Lower leg skin (tissue), 3 donors: ENCODE measurements around the gene LRRC8B.
"Not testable (repeated sequence)": the region's sequence is repeated elsewhere in the genome, so short reads cannot be mapped to it uniquely, and the experiment has no call there.

Source experiments
- CTCF ChIP-seq, 3 donors: fragments of 450-650 bp; IDR thresholded peaks; one replicate each; pipeline ENCODE4 v1.5.1; 2016; ENCODE audit warnings: antibody characterized with exemption in 3 of 3, mild to moderate bottlenecking in 3 of 3, moderate library complexity in 2 of 3
- POLR2A ChIP-seq, 2 donors: fragments of 450-650 bp; IDR thresholded peaks; one replicate each; pipeline ENCODE4 v1.6.1; 2016 to 2017; ENCODE audit warnings: antibody characterized with exemption in 2 of 2, mild to moderate bottlenecking in 1 of 2, moderate library complexity in 1 of 2

GRCh38 chr1:89510061-89510460 is 14.6 kb upstream of the LRRC8B start:
- TF ChIP-seq CTCF, POLR2A (IDR thresholded peaks at IDR 0.05): not testable (repeated sequence)
